GM06990 (cell line): ENCODE results near the gene M6PR.

Source experiments
- DNase-seq: peaks from one replicate; pipeline ENCODE4 v3.0.0-alpha.2; 2011; ENCODE audit not compliant: insufficient read length; ENCODE audit errors: extremely low read depth
- H3K27me3 ChIP-seq: replicated peaks from 2 replicates; pipeline ENCODE4 v1.6.0; 2011; ENCODE audit warnings: low read length; ENCODE audit not compliant: control insufficient read depth, insufficient read depth
- H3K36me3 ChIP-seq: 2 replicates; pipeline ENCODE4 v1.5.1; 2011; ENCODE audit warnings: low read length; ENCODE audit not compliant: control insufficient read depth, insufficient read depth
- H3K4me3 ChIP-seq: replicated peaks from 2 replicates; pipeline ENCODE4 v1.5.1; 2011; ENCODE audit warnings: low read depth, mild to moderate bottlenecking, control low read depth, low read length
- CTCF ChIP-seq: IDR thresholded peaks from 2 replicates; pipeline ENCODE4 v1.5.1; 2011; ENCODE audit warnings: low read length, control low read depth, mild to moderate bottlenecking, inconsistent platforms; ENCODE audit not compliant: insufficient read depth, poor library complexity, severe bottlenecking

The M6PR gene

GRCh38 chr12:8949342-8950220, at the start of gene M6PR:
M6PR (minus strand) TSS chr12:8949645; CDS start chr12:8946404, 3,241 bp downstream.
- peak; percentile 98 for DNase-seq
- peak; percentile 84 for TF ChIP-seq CTCF
- H3K36me3 ChIP-seq, result peaks cover 4% of the 10 kb centered on the region
- no peaks in the 10 kb centered on the region for H3K27me3 ChIP-seq
- H3K4me3 ChIP-seq, result peak within 1 kb of the TSS; percentile 93

DNA sequence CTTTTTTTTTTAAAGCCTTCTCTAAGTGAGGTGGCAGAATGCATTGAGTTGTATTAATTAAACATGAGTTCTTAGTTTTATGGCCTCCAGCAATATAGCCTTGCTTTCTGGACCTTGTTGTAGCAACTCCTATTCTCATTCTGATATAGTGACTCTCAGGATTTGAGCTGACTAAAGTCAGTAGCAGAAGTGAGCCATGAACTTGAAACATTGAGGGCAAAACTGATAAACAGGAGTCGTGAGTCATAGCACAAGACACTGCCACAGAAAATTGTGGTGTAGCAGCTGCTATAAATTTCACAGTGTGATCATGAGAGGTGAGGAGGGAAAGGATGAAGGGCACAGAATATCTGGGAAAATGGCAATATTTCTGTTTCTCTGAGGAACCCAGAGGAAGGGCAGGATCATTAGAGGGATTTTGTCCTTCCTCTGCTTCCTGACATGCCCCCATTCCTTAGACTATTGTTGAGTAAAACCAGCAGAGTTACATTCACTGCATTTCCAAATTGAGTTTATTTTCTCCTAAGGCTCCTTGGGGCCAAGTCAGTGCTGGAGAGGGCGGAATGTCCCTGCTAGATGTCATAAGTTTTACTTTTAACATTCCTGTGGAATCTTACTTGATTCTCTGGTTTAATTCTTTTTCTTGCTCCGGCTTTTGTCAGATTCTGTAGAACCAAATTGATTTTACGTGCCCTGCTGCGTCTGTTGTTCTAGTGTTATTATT, 47.4 kb upstream of the M6PR start:
- TF ChIP-seq CTCF, result no peak
- Histone ChIP-seq H3K36me3 (no peaks in the 10 kb centered on the region), H3K4me3 (no peak overlapping the region; the same call in 1 of the 2 replicates), H3K27me3 (no peaks in the 10 kb centered on the region)
- DNase-seq, result peak; percentile 68

GRCh38 chr12:8995021-8995775, 45.8 kb upstream of the M6PR start:
- H3K4me3 ChIP-seq, result no peak overlapping the region
- no peak for TF ChIP-seq CTCF
- H3K36me3 ChIP-seq, result no peaks in the 10 kb centered on the region
- no peak for DNase-seq
- no peaks in the 10 kb centered on the region for H3K27me3 ChIP-seq

DNA sequence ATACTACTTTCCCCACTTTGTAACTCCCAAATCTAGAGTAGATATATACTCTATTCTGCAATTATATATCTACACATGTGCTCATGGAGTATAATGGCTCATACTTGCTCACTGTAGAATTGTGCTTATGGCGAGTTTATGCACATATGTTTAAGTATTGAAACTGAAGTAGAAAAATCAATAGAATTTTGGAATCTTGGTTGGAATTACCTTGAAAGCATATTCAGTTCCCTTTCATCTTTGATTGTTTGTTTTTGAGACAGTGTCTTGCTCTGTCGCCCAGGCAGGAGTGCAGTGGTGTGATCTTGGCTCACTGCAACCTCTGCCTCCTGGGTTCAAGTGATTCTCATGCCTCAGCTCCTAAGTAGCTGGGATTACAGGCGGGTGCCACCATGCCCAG, 44.4 kb upstream of the M6PR start:
- no peaks in the 10 kb centered on the region for H3K27me3 ChIP-seq
- TF ChIP-seq CTCF, result no peak
- no peaks in the 10 kb centered on the region for H3K36me3 ChIP-seq
- no peak for DNase-seq
- H3K4me3 ChIP-seq, result no peak overlapping the region

DNA sequence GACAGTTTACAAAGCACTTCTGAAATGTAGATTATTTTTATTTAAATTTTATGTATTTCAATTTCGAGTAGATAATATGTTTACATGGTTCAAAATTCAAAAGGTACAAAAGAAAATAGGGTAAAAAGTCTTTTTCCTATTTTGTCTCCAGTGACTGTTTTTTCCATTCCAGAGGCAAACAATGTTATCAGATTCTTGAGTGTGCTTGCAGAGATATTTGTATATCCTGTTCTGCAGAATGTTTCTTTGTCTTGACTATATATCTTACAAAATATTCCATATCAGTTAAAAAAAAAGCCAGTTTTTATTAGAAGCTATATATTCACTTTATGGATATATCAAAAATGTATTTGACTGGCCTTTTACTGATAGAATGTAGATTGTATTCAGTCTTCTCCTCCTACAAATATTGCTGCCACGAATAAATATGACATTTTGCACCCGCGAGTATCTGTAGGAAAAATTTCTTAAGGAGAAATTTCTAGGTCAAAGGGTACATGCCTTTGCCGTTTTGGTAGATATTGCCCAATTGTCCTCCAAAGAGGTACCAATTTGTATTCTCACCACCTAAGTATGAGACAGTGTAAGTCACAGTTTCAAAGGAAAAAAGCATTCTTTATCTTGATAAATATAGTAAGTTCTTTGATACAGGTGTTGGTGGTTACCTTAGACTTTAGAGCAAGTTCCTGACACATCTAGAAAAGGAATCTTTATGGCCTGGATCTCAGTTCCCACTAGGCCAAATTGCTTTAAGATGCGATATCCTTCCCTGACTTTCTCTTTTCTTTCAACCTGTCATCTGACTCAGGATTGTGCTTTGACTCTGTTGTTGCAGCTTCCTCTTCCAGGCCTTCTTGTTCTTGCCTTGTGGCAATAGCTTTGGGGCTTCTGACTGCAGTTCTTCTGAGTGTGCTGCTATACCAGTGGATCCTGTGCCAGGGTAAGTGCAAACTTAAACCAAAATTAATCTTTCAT, 42.2 kb upstream of the M6PR start:
- Histone ChIP-seq H3K4me3 (no peak overlapping the region), H3K27me3 (no peaks in the 10 kb centered on the region), H3K36me3 (no peaks in the 10 kb centered on the region)
- no peak for TF ChIP-seq CTCF
- DNase-seq, result no peak
